Measurements from ENCODE around the gene MST1R.
A peak's percentile ranks its signal among the peaks of the same experiment; 100 is the strongest.

Gene MST1R

GRCh38 chr3:49840388-49840787 lies 63.3 kb downstream of the MST1R start:
- DNase-seq (ENCODE audit: low read depth, low spot score) = no peak

- peak; percentile 31 for DNase-seq (ENCODE audit: low read depth, low spot score)
Measured at GRCh38 chr3:49839193-49839809, 64.4 kb downstream of the MST1R start.

Data from brain pericyte (primary cell).